ENCODE data around the gene BTLA. TPM values are rescaled to one million over a fixed set of nuclear protein-coding genes. Genes with fewer than 3 reads are reported as not detected.

BTLA gene
- total RNA-seq, 1 experiment from 2014 or later = not detected

Other genes starting within 250 kb of the BTLA start
- 0.38 and 0.41 TPM in 2 replicates for gene SLC9C1, start 205.3 kb downstream of the BTLA start, total RNA-seq (2014; rRNA removed; shearing (Covaris generic))
- gene CD200, start 166.3 kb downstream of the BTLA start, total RNA-seq (2014; rRNA removed; shearing (Covaris generic)) = 40.9 and 49.4 TPM in 2 replicates
- gene ATG3, start 62.5 kb upstream of the BTLA start, total RNA-seq (2014; rRNA removed; shearing (Covaris generic)) = 53.9 and 64.1 TPM in 2 replicates
- 44.4 and 51.5 TPM in 2 replicates for gene SLC35A5, start 62.6 kb upstream of the BTLA start, total RNA-seq (2014; rRNA removed; shearing (Covaris generic))
- gene CCDC80, start 141.7 kb upstream of the BTLA start, total RNA-seq (2014; rRNA removed; shearing (Covaris generic)) = 17.2 and 19.1 TPM in 2 replicates